ENCODE results near the gene BOC. TPM values are rescaled to one million over a fixed set of nuclear protein-coding genes. Genes with fewer than 3 reads are reported as not detected.

Gene BOC
- total RNA-seq, 1 donor from 2014 or later = 0.33 TPM

DNA sequence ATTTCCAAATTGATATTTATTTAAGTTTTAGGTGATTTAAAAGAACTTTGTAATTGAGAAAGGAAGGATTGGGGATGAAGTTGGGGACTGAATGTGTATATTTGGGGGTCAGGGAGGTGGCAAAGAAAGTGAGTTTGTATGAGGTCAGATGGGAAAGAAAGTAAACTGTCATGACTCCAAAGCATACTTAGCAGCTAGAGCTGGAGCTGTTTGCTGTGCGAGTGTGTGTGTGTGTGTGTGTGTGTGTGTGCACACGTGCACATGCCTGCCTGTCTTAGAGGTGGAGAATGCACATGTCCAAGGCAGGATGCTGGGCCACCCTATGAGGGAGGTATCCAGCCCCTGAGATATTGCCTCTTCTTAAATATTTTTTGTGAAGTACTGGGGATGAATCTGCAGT is 21.0 kb downstream of the BOC start:
- Mint-ChIP-seq H3K4me3 (no peak overlapping the region), H3K4me1 (no peaks in the 10 kb centered on the region), H3K9me3 (no peaks in the 10 kb centered on the region), H3K27ac (no peak overlapping the region), H3K36me3 (ENCODE audit: low read depth) (no peaks in the 10 kb centered on the region), H3K27me3 (peaks cover 5% of the 10 kb centered on the region)
- TF ChIP-seq, protein P1, sequence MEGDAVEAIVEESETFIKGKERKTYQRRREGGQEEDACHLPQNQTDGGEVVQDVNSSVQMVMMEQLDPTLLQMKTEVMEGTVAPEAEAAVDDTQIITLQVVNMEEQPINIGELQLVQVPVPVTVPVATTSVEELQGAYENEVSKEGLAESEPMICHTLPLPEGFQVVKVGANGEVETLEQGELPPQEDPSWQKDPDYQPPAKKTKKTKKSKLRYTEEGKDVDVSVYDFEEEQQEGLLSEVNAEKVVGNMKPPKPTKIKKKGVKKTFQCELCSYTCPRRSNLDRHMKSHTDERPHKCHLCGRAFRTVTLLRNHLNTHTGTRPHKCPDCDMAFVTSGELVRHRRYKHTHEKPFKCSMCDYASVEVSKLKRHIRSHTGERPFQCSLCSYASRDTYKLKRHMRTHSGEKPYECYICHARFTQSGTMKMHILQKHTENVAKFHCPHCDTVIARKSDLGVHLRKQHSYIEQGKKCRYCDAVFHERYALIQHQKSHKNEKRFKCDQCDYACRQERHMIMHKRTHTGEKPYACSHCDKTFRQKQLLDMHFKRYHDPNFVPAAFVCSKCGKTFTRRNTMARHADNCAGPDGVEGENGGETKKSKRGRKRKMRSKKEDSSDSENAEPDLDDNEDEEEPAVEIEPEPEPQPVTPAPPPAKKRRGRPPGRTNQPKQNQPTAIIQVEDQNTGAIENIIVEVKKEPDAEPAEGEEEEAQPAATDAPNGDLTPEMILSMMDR (IDR thresholded peaks at IDR 0.05) = no peak
- ChIA-PET POLR2A (no interaction called here), CTCF (no interaction called here)
- ATAC-seq (ENCODE audit: low read depth) (no peak), DNase-seq (no peak)
- intact Hi-C loops (cut with micrococcal nuclease) = no loop called here

DNA sequence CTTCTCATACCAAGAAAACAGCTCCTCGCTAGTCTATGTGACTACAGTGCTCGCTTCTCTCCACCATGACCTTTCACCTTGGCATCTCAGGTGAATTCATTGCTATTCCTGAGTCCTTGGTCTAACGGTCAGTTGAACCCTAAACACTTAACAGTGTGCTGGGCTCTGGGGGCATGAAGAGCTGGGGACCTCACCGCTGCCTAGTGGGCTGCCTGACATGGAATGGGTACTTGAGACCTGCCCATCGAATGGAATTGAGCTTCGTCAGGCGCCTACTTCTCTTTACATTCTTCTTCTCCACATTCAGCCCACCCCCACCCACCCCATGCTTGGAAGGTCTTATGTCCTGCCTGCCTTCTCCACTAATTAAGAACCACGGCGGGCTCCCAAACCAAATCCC is 22.1 kb downstream of the BOC start:
- Mint-ChIP-seq H3K27me3 (peaks cover 2% of the 10 kb centered on the region), H3K4me1 (no peaks in the 10 kb centered on the region), H3K4me3 (no peak overlapping the region), H3K9me3 (no peaks in the 10 kb centered on the region), H3K36me3 (ENCODE audit: low read depth) (no peaks in the 10 kb centered on the region), H3K27ac (no peak overlapping the region)
- DNase-seq (no peak), ATAC-seq (ENCODE audit: low read depth) (no peak)
- TF ChIP-seq, protein P1 (IDR thresholded peaks at IDR 0.05) = no peak
- ChIA-PET POLR2A (interaction anchor here (1.0 kb wide), 1 partner anchor 10 kb away, joined by 3 read pairs; no protein-coding TSS in a partner anchor), CTCF (interaction anchor here (1.3 kb wide), 1 partner anchor 198 kb away, joined by 3 read pairs; no protein-coding TSS in a partner anchor)
- intact Hi-C loops (cut with micrococcal nuclease) = no loop called here

DNA sequence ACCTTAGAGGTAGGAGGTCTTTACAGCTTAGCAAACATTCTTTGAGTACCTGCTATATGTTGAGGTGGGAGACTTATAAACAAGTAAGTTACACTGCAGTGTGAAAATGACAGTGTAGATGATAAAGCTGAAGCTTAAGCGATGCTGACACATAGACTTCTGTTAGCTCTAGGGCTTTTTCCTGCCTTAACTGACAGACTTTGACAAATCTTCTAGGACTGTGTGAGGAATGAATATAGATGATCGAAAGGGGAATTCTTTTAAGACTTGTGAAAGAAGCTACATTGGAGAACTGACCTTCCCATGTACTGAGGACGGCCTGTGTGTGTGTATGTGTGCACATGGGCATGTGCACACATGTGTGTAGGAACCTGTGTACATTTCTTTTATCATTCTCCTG is 22.7 kb downstream of the BOC start:
- DNase-seq (no peak), ATAC-seq (ENCODE audit: low read depth) (no peak)
- H3K36me3 Mint-ChIP-seq (ENCODE audit: low read depth) = no peaks in the 10 kb centered on the region
- no peak overlapping the region for H3K4me3 Mint-ChIP-seq
- intact Hi-C loops (cut with micrococcal nuclease) = no loop called here
- TF ChIP-seq, protein P1 (IDR thresholded peaks at IDR 0.05) = no peak
- peaks cover 5% of the 10 kb centered on the region for H3K27me3 Mint-ChIP-seq
- no peaks in the 10 kb centered on the region for H3K9me3 Mint-ChIP-seq
- H3K27ac Mint-ChIP-seq = no peak overlapping the region
- ChIA-PET CTCF (interaction anchor here (1.3 kb wide), 1 partner anchor 199 kb away, joined by 3 read pairs; no protein-coding TSS in a partner anchor), POLR2A (interaction anchor here (0.6 to 1.0 kb wide), 2 partner anchors 10 to 13 kb away, joined by 3 read pairs; no protein-coding TSS in a partner anchor)
- H3K4me1 Mint-ChIP-seq = no peaks in the 10 kb centered on the region

DNA sequence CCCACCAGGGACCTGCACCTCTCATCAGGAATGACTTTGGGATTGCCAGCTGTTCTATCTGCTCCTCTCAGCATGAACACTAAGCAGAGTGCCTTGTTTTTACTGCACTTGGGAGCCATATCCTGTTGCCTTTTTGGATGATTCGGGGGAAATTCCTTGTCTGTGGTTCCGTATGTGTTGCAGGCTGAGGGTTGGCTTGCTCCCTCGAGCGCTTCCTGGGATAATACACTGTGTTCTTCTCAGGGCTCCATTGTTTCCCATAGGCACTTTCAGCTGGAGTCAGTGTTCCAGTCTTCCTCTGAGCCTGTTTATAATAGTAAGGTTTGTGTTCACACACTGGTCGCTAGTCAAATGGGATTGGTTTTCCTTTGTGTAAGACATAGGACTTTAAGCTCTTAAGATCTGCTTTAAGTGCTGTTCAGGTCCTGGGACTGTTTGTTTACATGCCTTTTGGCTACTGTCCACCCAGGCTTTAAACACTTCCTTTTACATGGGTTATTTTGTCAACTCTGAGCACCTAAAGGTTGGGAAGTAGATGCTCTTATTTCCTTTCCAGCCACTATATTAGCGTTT is 23.4 kb downstream of the BOC start:
- Mint-ChIP-seq H3K4me3 (no peak overlapping the region), H3K27ac (no peak overlapping the region), H3K4me1 (no peaks in the 10 kb centered on the region), H3K27me3 (peaks cover 5% of the 10 kb centered on the region), H3K36me3 (ENCODE audit: low read depth) (no peaks in the 10 kb centered on the region), H3K9me3 (no peaks in the 10 kb centered on the region)
- ChIA-PET CTCF (interaction anchor here (1.3 kb wide), 1 partner anchor 199 kb away, joined by 3 read pairs; no protein-coding TSS in a partner anchor), POLR2A (no interaction called here)
- TF ChIP-seq, protein P1 (IDR thresholded peaks at IDR 0.05) = no peak
- ATAC-seq (ENCODE audit: low read depth) (no peak), DNase-seq (no peak)
- intact Hi-C loops (cut with micrococcal nuclease) = no loop called here

DNA sequence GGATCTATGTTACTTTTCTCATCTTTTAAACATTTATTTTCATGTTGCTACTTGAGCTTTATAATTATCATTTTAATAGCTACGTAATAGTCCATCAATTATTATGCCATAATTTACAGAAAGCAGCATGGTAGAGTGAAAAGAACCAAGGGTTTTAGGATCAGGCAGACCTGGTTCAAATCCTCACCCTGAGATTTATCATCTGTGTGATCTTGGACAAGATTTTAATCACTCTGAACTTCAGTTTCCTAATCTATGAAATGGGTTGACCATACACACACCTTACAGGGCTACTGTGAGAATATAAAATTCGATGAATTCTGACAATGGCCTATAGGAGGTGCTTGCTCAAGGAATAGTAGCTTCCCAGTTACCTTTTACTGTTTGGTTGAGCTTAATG is 27.1 kb downstream of the BOC start:
- no peak overlapping the region for H3K27ac Mint-ChIP-seq
- no peaks in the 10 kb centered on the region for H3K9me3 Mint-ChIP-seq
- no peak overlapping the region for H3K4me3 Mint-ChIP-seq
- POLR2A ChIA-PET = no interaction called here
- TF ChIP-seq, protein P1 (IDR thresholded peaks at IDR 0.05) = no peak
- CTCF ChIA-PET = no interaction called here
- intact Hi-C loops (cut with micrococcal nuclease) = no loop called here
- H3K27me3 Mint-ChIP-seq = peaks cover 12% of the 10 kb centered on the region
- ATAC-seq (ENCODE audit: low read depth) = no peak
- no peaks in the 10 kb centered on the region for H3K36me3 Mint-ChIP-seq (ENCODE audit: low read depth)
- H3K4me1 Mint-ChIP-seq = no peaks in the 10 kb centered on the region
- DNase-seq = no peak

Data from activated B cell treated with CpG ODN at 0.5 μM for 24 hours (primary cell).